Pancreas (tissue), 10 donors: ENCODE data around the gene NSMF. TPM values are rescaled to one million over a fixed set of nuclear protein-coding genes. Genes with fewer than 3 reads are reported as not detected.

ENCODE experiments used
- ATAC-seq, 4 donors: fragments of 200-7000 bp; cut with Tn5 transposase; one replicate each; pipeline versions ENCODE4 v1.8.0 to v1.9.1; 2020; ENCODE audit warnings: mild to moderate bottlenecking in 4 of 4, moderate library complexity in 4 of 4
- DNase-seq, 6 donors: peaks; one replicate each; pipeline ENCODE4 v3.0.0-alpha.2; 2020
- FAIRE-seq: peaks from 2 replicates; lab custom pipeline; 2012; peaks lifted over from hg19 to GRCh38; lab: Jason Lieb, UNC
- H3K27ac ChIP-seq, 4 donors: fragments of 200-600 bp; sonication (generic); 1 replicate in 3 of 4; 2 replicates in 1 of 4; pipeline versions ENCODE4 v1.5.0 to v1.8.0; 2020
- H3K27me3 ChIP-seq, 4 donors: fragments of 200-600 bp; one replicate each; pipeline ENCODE4 v1.8.0; 2021
- H3K36me3 ChIP-seq, 3 donors: fragments of 200-600 bp; sonication (generic) in 1 of 3; one replicate each; pipeline versions ENCODE4 v1.5.0 to v1.8.0; 2020 to 2021
- H3K4me1 ChIP-seq, 3 donors: fragments of 200-600 bp; one replicate each; pipeline ENCODE4 v1.8.0; 2021
- H3K4me3 ChIP-seq, 4 donors: fragments of 200-600 bp; sonication (generic) in 2 of 4; one replicate each; pipeline versions ENCODE4 v1.5.0 to v1.8.0; 2020 to 2021
- H3K9me3 ChIP-seq, 4 donors: fragments of 200-600 bp; one replicate each; pipeline ENCODE4 v1.8.0; 2021
- WGBS, 2 donors: extraction: QIAGEN DNeasy Blood & Tissue Kit; methylation state at CpG; one replicate each; pipeline ENCODE4 v1.1.7; 2013; 5-methylcytosine and 5-hydroxymethylcytosine counted together
- intact Hi-C, 3 donors: fragments of 100-400 bp; cut with DNase I; formaldehyde crosslinking; loops; one replicate each; pipeline versions ENCODE4 v1.11.1 to v1.14.2; 2022
- polyA plus RNA-seq, 2 donors: library from polyadenylated mRNA; stranded (reverse); fragments of 200-250 nt; gene quantifications; one replicate each; pipeline ENCODE4 v1.2.3, GENCODE V29; 2013
- total RNA-seq, 6 donors: library from RNA; stranded (reverse); fragmentation: NEBNext Ultra II Directional in 4 of 6; extraction: Animal tissue kit (Norgen Biotek cat#: 25700) in 4 of 6; gene quantifications; one replicate each; pipeline versions ENCODE4 v1.2.1 to v1.2.4, GENCODE V29; 2021 to 2023
- TF ChIP-seq, protein P1 (sequence below), 4 donors: fragments of 200-600 bp; sonication (generic) in 3 of 4; IDR thresholded peaks; one replicate each; pipeline versions ENCODE4 v1.5.0 to v1.8.0; 2021; ENCODE audit warnings: antibody characterized with exemption in 4 of 4
- donor health status: healthy with polysubstance abuse.
- donor health status: DM: no; HTN: no; CAD: no; lungs with moderate emphysema.
- donor health status: DM: no; HTN: no; CAD: no.
- donor health status: control.
- donor health status: control.
- donor health status: Bipolar disorder and iron deficiency.
- donor health status: DM: yes; HTN: yes; CAD: no.
- donor health status: DM: no; HTN: no; CAD: no.
- donor health status: DM: no; HTN: no; CAD: no.
- donor health status: DM: yes; HTN: yes; CAD: no.

The NSMF gene
- total and polyA plus RNA-seq, 8 donors = 22.0 to 81.0 (median 30.0) TPM

DNA sequence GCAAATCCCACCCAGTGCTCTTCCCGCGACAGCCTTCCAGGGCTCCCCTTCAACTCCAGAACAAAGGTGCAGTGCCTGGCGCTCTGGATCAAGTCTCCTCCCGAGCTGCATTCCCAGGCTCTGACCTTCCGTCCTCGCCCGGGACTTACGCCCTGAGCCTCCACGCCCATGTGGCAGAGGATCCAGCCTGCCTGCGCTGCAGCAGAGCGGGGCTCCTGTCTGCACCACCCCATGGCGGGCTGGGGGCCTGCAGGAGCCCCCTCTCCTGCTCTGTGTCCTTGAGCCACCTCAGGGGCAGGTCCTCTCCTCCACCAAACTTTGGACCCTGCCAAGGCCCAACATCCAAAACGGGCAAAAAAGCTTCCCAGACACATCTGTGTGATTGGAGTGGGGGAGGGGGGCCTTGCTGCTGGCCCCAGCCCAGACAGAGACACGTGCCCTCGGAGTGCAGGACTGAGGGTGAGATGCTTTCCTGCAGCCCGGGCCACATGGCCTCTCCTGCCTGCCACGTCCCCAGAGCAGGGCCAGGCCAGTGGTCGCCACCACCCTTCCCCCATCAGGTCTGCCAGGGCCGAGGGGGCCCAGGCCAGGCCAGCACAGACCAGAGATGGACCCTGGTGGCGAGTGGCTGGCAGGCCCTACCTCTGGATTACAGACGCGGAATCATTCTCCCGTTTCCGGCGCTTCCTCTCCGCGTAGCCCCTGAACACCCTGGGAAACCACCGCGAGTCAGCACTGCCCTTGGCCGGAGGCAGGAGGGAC, 4.4 kb downstream of the NSMF start:
- DNase-seq (peak; percentile 27 to 83 (median 57)), FAIRE-seq (no peak), ATAC-seq (peak in 1 of 4 donors; percentile 1)
- 69 to 72% methylated on average over 30 of the region's 30 CpGs for WGBS, 2 donors
- Histone ChIP-seq H3K27me3 (no peaks in the 10 kb centered on the region), H3K4me1 (peaks cover 0 to 22% (median 3%) of the 10 kb centered on the region in 3 donors), H3K36me3 (peaks cover 0 to 8% (median 0%) of the 10 kb centered on the region in 3 donors), H3K27ac (peak overlapping the region in 2 of 4 donors; percentile 24 to 28), H3K9me3 (no peaks in the 10 kb centered on the region), H3K4me3 (peak overlapping the region in 2 of 4 donors; percentile 8 to 38)
- intact Hi-C loops = no loop called here
- TF ChIP-seq, protein P1, sequence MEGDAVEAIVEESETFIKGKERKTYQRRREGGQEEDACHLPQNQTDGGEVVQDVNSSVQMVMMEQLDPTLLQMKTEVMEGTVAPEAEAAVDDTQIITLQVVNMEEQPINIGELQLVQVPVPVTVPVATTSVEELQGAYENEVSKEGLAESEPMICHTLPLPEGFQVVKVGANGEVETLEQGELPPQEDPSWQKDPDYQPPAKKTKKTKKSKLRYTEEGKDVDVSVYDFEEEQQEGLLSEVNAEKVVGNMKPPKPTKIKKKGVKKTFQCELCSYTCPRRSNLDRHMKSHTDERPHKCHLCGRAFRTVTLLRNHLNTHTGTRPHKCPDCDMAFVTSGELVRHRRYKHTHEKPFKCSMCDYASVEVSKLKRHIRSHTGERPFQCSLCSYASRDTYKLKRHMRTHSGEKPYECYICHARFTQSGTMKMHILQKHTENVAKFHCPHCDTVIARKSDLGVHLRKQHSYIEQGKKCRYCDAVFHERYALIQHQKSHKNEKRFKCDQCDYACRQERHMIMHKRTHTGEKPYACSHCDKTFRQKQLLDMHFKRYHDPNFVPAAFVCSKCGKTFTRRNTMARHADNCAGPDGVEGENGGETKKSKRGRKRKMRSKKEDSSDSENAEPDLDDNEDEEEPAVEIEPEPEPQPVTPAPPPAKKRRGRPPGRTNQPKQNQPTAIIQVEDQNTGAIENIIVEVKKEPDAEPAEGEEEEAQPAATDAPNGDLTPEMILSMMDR (IDR thresholded peaks at IDR 0.05) = no peak

DNA sequence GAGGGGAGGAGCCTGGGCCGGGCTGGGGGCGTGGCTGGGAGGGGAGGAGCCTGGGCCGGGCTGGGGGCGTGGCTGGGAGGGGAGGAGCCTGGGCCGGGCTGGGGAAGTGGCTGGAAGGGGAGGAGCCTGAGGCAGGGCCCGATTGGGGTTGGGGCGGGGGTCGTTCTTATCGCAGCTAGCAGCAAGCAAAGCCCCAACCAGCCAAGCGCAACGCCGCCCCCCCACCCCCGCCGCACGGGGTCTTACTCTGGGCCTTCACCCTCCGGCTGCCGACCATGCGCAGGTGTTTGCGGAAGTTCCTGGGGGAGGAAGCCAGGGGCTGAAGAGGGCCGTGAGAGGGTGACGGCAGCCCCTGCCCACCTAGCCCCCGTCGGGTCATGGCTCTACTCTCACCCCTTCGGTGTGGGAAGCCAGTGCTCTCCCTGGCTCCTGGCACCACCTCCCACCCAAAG, 5.0 kb downstream of the NSMF start:
- peak overlapping the region in 2 of 4 donors; percentile 8 to 38 for H3K4me3 ChIP-seq
- no peaks in the 10 kb centered on the region for H3K9me3 ChIP-seq
- no peaks in the 10 kb centered on the region for H3K27me3 ChIP-seq
- DNase-seq = peak; percentile 43 to 87 (median 74)
- 16 to 33% methylated on average over 9 to 22 of the region's 24 CpGs for WGBS, 2 donors
- peak in 3 of 4 donors; percentile 1 to 49 (median 11) for ATAC-seq
- TF ChIP-seq, protein P1 (IDR thresholded peaks at IDR 0.05) = no peak
- intact Hi-C loops = no loop called here
- no peak for FAIRE-seq
- H3K36me3 ChIP-seq = peaks cover 0 to 8% (median 0%) of the 10 kb centered on the region in 3 donors
- peaks cover 0 to 19% (median 0%) of the 10 kb centered on the region in 3 donors for H3K4me1 ChIP-seq
- peak overlapping the region in 2 of 4 donors; percentile 24 to 28 for H3K27ac ChIP-seq

DNA sequence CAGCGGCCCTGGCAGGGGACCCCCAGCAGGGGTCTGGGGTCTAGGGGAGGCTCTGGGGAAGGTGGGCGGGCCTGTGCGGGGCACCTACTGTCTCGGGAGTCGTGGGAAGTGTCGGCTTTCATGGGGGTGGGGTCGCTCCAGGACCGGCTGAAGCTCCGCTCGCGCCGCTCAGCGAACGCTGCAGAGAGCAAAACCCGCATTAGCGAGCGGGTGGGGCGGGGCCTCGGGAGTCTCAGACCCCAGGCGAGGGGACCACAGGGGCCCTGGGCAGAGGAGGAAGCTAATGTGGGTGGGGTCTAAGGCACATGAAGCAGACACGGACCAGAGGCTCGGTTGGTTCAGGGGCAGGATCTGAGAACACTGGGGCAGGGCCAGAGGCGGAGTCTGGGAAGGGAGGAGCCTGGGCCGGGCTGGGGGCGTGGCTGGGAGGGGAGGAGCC, 5.5 kb downstream of the NSMF start:
- Histone ChIP-seq H3K36me3 (peaks cover 0 to 13% (median 0%) of the 10 kb centered on the region in 3 donors), H3K9me3 (no peaks in the 10 kb centered on the region), H3K27ac (no peak overlapping the region), H3K4me1 (peaks cover 0 to 19% (median 0%) of the 10 kb centered on the region in 3 donors), H3K4me3 (peak overlapping the region in 1 of 4 donors; percentile 23), H3K27me3 (no peaks in the 10 kb centered on the region)
- intact Hi-C loops = no loop called here
- TF ChIP-seq, protein P1 (IDR thresholded peaks at IDR 0.05) = no peak
- DNase-seq = peak; percentile 45 to 82 (median 76)
- 58 to 66% methylated on average over 24 to 25 of the region's 25 CpGs for WGBS, 2 donors
- FAIRE-seq = no peak
- ATAC-seq = peak in 3 of 4 donors; percentile 37 to 67 (median 51)

GRCh38 chr9:137452761-137453642, 6.1 kb downstream of the NSMF start:
- no peak for ATAC-seq
- Histone ChIP-seq H3K4me3 (peak overlapping the region in 1 of 4 donors; percentile 23), H3K4me1 (peaks cover 0 to 15% (median 0%) of the 10 kb centered on the region in 3 donors), H3K27me3 (no peaks in the 10 kb centered on the region), H3K9me3 (no peaks in the 10 kb centered on the region), H3K36me3 (peaks cover 0 to 13% (median 0%) of the 10 kb centered on the region in 3 donors), H3K27ac (no peak overlapping the region)
- TF ChIP-seq, protein P1 (IDR thresholded peaks at IDR 0.05) = no peak
- no peak for FAIRE-seq
- 91 to 96% methylated on average over 34 to 43 of the region's 43 CpGs for WGBS, 2 donors
- peak; percentile 21 to 86 (median 56) for DNase-seq
- intact Hi-C loops = no loop called here
